ENCODE results near the gene TMEM164.

TMEM164 gene

DNA sequence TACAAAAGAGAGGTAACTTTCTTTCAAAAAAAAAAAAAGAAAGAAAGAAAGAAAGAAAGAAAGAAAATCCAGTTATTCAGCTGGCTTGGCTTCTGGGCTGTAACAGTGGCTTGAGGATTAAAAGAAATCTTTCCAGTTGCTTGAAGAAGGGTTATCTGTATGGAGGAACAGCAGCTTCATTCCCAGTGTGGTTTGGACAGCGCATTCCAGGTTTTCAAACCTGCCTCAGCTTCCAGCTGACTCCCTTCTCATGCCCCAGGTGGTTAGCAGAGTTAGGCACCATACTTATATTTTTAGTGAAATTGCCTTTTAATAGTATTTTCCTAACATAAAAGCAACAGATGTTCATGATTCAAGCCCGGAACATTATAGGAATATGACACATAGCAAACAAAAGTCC, 48.6 kb downstream of the TMEM164 start:
- Histone ChIP-seq H3K4ac (ENCODE audit: low read depth, low read length) (no peak overlapping the region), H3K27ac (ENCODE audit: low read depth, low read length) (no peak overlapping the region), H2AK5ac (ENCODE audit: low read length) (no peak overlapping the region), H3K23ac (ENCODE audit: low read length) (no peak overlapping the region), H4K5ac (ENCODE audit: low read length) (no peak overlapping the region), H3K79me1 (ENCODE audit: low read length) (no peaks in the 10 kb centered on the region), H3K18ac (ENCODE audit: low read length) (no peak overlapping the region), H3K27me3 (ENCODE audit: insufficient read depth, low read length, poor library complexity) (no peaks in the 10 kb centered on the region), H4K8ac (ENCODE audit: low read depth, low read length) (no peak overlapping the region), H2BK5ac (ENCODE audit: low read length) (no peak overlapping the region), H3K9ac (ENCODE audit: low read length) (no peak overlapping the region), H3K4me3 (ENCODE audit: low read length) (no peak overlapping the region), H3K4me2 (ENCODE audit: low read length) (no peak overlapping the region), H2BK120ac (ENCODE audit: low read depth, low read length) (no peak overlapping the region), H2BK15ac (replicated peaks; ENCODE audit: low read depth) (no peak overlapping the region), H3K4me1 (ENCODE audit: control insufficient read depth, low read depth, low read length) (no peaks in the 10 kb centered on the region), H3K56ac (ENCODE audit: low read length) (no peak overlapping the region), H3K79me2 (ENCODE audit: control insufficient read depth, insufficient read depth, low read length) (no peaks in the 10 kb centered on the region), H3K36me3 (ENCODE audit: control insufficient read depth, insufficient read depth, low read length) (no peaks in the 10 kb centered on the region)
- no peak for DNase-seq
- no CpG with 5 or more reads among the region's 2 CpGs for WGBS (ENCODE audit: extremely low coverage, insufficient coverage, low lambda C conversion rate)

DNA sequence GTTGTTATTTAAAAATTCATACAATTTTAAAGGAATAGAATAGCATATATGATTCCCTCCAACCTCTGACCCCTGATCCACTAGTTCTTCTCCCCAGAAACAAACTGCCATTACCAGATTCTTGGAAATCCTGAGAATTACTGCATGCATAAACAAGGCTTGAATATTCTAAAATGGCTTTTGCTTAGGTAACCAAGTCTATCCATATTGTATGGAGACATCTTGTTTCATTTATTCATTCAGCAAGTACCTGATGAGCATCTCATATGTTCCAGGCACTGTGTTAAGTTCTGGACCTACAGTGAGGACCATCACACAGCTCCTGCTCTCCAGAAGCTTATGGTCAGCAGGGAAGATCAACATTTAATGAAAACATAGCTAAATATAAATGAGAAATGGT, 49.4 kb downstream of the TMEM164 start:
- H2BK120ac ChIP-seq (ENCODE audit: low read depth, low read length) = no peak overlapping the region
- H3K79me1 ChIP-seq (ENCODE audit: low read length) = no peaks in the 10 kb centered on the region
- no peak overlapping the region for H3K9ac ChIP-seq (ENCODE audit: low read length)
- no peak overlapping the region for H3K4me2 ChIP-seq (ENCODE audit: low read length)
- H3K56ac ChIP-seq (ENCODE audit: low read length) = no peak overlapping the region
- H3K23ac ChIP-seq (ENCODE audit: low read length) = no peak overlapping the region
- no peaks in the 10 kb centered on the region for H3K79me2 ChIP-seq (ENCODE audit: control insufficient read depth, insufficient read depth, low read length)
- H2BK15ac ChIP-seq (replicated peaks; ENCODE audit: low read depth) = no peak overlapping the region
- H3K18ac ChIP-seq (ENCODE audit: low read length) = no peak overlapping the region
- H4K8ac ChIP-seq (ENCODE audit: low read depth, low read length) = no peak overlapping the region
- no peak overlapping the region for H2AK5ac ChIP-seq (ENCODE audit: low read length)
- H3K36me3 ChIP-seq (ENCODE audit: control insufficient read depth, insufficient read depth, low read length) = no peaks in the 10 kb centered on the region
- DNase-seq = no peak
- no peak overlapping the region for H4K5ac ChIP-seq (ENCODE audit: low read length)
- H3K27me3 ChIP-seq (ENCODE audit: insufficient read depth, low read length, poor library complexity) = no peaks in the 10 kb centered on the region
- H3K4me3 ChIP-seq (ENCODE audit: low read length) = no peak overlapping the region
- H3K4ac ChIP-seq (ENCODE audit: low read depth, low read length) = no peak overlapping the region
- no peaks in the 10 kb centered on the region for H3K4me1 ChIP-seq (ENCODE audit: control insufficient read depth, low read depth, low read length)
- no peak overlapping the region for H2BK5ac ChIP-seq (ENCODE audit: low read length)
- H3K27ac ChIP-seq (ENCODE audit: low read depth, low read length) = no peak overlapping the region

DNA sequence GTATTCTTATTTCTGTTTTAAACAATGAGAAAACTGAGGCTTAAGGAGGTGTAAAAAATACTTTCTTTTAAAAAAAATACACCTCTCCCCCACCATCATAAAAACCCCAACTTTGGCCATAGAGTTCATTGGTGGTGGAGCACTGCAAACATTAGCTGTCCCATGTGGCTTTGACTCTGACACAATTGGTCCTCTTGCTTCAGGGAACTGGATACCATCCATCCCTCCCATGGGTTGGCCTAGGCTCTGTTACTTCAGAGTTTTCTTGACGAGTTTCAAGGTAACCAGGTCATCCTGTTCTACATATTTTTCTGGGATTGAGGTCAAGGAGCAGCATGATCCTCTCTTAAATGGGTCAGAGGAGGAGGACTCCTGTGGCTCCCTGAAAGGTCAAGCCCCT, 50.5 kb downstream of the TMEM164 start:
- H2AK5ac ChIP-seq (ENCODE audit: low read length) = no peak overlapping the region
- no peak overlapping the region for H3K18ac ChIP-seq (ENCODE audit: low read length)
- H2BK5ac ChIP-seq (ENCODE audit: low read length) = no peak overlapping the region
- no peak overlapping the region for H2BK15ac ChIP-seq (replicated peaks; ENCODE audit: low read depth)
- no peaks in the 10 kb centered on the region for H3K4me1 ChIP-seq (ENCODE audit: control insufficient read depth, low read depth, low read length)
- no peaks in the 10 kb centered on the region for H3K36me3 ChIP-seq (ENCODE audit: control insufficient read depth, insufficient read depth, low read length)
- H3K4ac ChIP-seq (ENCODE audit: low read depth, low read length) = no peak overlapping the region
- H3K27me3 ChIP-seq (ENCODE audit: insufficient read depth, low read length, poor library complexity) = no peaks in the 10 kb centered on the region
- no CpG with 5 or more reads among the region's 1 CpG for WGBS (ENCODE audit: extremely low coverage, insufficient coverage, low lambda C conversion rate)
- DNase-seq = no peak
- no peaks in the 10 kb centered on the region for H3K79me2 ChIP-seq (ENCODE audit: control insufficient read depth, insufficient read depth, low read length)
- no peak overlapping the region for H3K4me2 ChIP-seq (ENCODE audit: low read length)
- no peak overlapping the region for H4K5ac ChIP-seq (ENCODE audit: low read length)
- H3K23ac ChIP-seq (ENCODE audit: low read length) = no peak overlapping the region
- H3K4me3 ChIP-seq (ENCODE audit: low read length) = no peak overlapping the region
- H3K27ac ChIP-seq (ENCODE audit: low read depth, low read length) = no peak overlapping the region
- H3K79me1 ChIP-seq (ENCODE audit: low read length) = no peaks in the 10 kb centered on the region
- H2BK120ac ChIP-seq (ENCODE audit: low read depth, low read length) = no peak overlapping the region
- H3K56ac ChIP-seq (ENCODE audit: low read length) = no peak overlapping the region
- H4K8ac ChIP-seq (ENCODE audit: low read depth, low read length) = no peak overlapping the region
- H3K9ac ChIP-seq (ENCODE audit: low read length) = no peak overlapping the region

DNA sequence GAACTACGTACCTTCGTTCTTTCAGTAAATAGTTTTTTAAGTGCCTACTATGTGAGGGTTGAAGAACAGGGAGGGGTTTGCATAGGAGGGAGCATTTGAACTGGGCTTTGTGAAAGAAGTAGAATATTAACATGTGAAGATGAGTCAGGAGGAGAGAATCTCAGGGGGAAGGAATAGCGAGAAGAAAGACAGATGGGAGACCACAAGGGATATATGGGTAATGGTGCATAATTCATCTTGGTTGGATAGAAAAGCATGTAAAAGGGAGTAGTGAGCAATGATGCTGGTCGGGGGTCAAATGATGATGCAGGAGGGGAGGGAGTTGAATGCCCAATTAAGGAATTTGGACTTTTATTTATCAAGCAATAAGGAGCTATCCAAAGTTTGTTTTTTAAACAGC, 52.7 kb downstream of the TMEM164 start:
- Histone ChIP-seq H2BK120ac (ENCODE audit: low read depth, low read length) (no peak overlapping the region), H2AK5ac (ENCODE audit: low read length) (no peak overlapping the region), H3K79me2 (ENCODE audit: control insufficient read depth, insufficient read depth, low read length) (no peaks in the 10 kb centered on the region), H4K8ac (ENCODE audit: low read depth, low read length) (no peak overlapping the region), H2BK15ac (replicated peaks; ENCODE audit: low read depth) (no peak overlapping the region), H3K36me3 (ENCODE audit: control insufficient read depth, insufficient read depth, low read length) (no peaks in the 10 kb centered on the region), H2BK5ac (ENCODE audit: low read length) (no peak overlapping the region), H3K27me3 (ENCODE audit: insufficient read depth, low read length, poor library complexity) (no peaks in the 10 kb centered on the region), H3K56ac (ENCODE audit: low read length) (no peak overlapping the region), H3K4me3 (ENCODE audit: low read length) (no peak overlapping the region), H4K5ac (ENCODE audit: low read length) (no peak overlapping the region), H3K9ac (ENCODE audit: low read length) (no peak overlapping the region), H3K79me1 (ENCODE audit: low read length) (no peaks in the 10 kb centered on the region), H3K18ac (ENCODE audit: low read length) (no peak overlapping the region), H3K23ac (ENCODE audit: low read length) (no peak overlapping the region), H3K4me1 (ENCODE audit: control insufficient read depth, low read depth, low read length) (no peaks in the 10 kb centered on the region), H3K4ac (ENCODE audit: low read depth, low read length) (no peak overlapping the region), H3K27ac (ENCODE audit: low read depth, low read length) (no peak overlapping the region), H3K4me2 (ENCODE audit: low read length) (no peak overlapping the region)
- WGBS (ENCODE audit: extremely low coverage, insufficient coverage, low lambda C conversion rate) = no CpG with 5 or more reads among the region's 4 CpGs
- no peak for DNase-seq

DNA sequence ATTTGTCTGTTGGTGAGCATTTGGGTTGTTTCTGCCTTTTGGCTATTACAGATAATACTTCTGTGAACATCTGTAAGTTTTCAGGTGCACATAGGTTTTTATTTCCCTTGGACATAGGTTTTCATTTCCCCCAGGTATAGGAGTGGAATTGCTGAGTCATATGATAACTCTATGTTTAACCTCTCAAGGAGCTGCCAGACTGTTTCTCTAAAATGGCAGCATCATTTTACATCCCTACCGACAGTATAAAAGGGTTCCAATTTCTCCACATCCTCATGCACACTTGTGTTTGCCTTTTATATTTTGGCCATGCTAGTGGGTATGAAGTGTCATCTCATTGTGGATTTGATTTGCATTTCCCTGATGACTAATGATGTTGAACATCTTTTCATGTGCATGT, 53.5 kb downstream of the TMEM164 start:
- H3K9ac ChIP-seq (ENCODE audit: low read length) = no peak overlapping the region
- no peak overlapping the region for H3K23ac ChIP-seq (ENCODE audit: low read length)
- no peak overlapping the region for H3K56ac ChIP-seq (ENCODE audit: low read length)
- no peaks in the 10 kb centered on the region for H3K79me1 ChIP-seq (ENCODE audit: low read length)
- H4K8ac ChIP-seq (ENCODE audit: low read depth, low read length) = no peak overlapping the region
- no peaks in the 10 kb centered on the region for H3K4me1 ChIP-seq (ENCODE audit: control insufficient read depth, low read depth, low read length)
- H2AK5ac ChIP-seq (ENCODE audit: low read length) = no peak overlapping the region
- no peak overlapping the region for H3K4me2 ChIP-seq (ENCODE audit: low read length)
- H4K5ac ChIP-seq (ENCODE audit: low read length) = no peak overlapping the region
- no peak overlapping the region for H3K27ac ChIP-seq (ENCODE audit: low read depth, low read length)
- no peaks in the 10 kb centered on the region for H3K36me3 ChIP-seq (ENCODE audit: control insufficient read depth, insufficient read depth, low read length)
- no CpG with 5 or more reads among the region's 1 CpG for WGBS (ENCODE audit: extremely low coverage, insufficient coverage, low lambda C conversion rate)
- H2BK120ac ChIP-seq (ENCODE audit: low read depth, low read length) = no peak overlapping the region
- H3K4me3 ChIP-seq (ENCODE audit: low read length) = no peak overlapping the region
- H3K79me2 ChIP-seq (ENCODE audit: control insufficient read depth, insufficient read depth, low read length) = no peaks in the 10 kb centered on the region
- no peak overlapping the region for H3K4ac ChIP-seq (ENCODE audit: low read depth, low read length)
- H2BK5ac ChIP-seq (ENCODE audit: low read length) = no peak overlapping the region
- H2BK15ac ChIP-seq (replicated peaks; ENCODE audit: low read depth) = no peak overlapping the region
- DNase-seq = no peak
- no peak overlapping the region for H3K18ac ChIP-seq (ENCODE audit: low read length)
- H3K27me3 ChIP-seq (ENCODE audit: insufficient read depth, low read length, poor library complexity) = no peaks in the 10 kb centered on the region

DNA sequence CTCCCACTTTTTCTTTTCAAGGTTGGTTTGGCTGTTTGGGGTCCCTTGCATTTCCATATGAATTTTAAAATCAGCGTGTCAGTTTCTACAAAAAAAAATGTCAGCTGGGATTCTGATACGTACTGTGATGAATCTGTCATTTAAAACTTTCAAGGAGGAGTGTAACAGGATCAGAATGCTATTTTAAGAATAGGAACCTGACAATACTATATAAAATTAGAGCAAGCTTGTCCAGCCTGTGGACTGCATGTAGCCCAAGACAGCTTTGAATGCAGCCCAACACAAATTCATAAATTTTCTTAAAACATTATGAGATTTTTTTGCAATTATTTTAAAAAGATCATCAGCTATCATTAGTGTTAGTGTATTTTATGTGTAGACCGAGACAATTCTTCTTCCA, 56.5 kb downstream of the TMEM164 start:
- Histone ChIP-seq H3K79me1 (ENCODE audit: low read length) (no peaks in the 10 kb centered on the region), H3K27ac (ENCODE audit: low read depth, low read length) (no peak overlapping the region)
- no CpG with 5 or more reads among the region's 3 CpGs for WGBS (ENCODE audit: extremely low coverage, insufficient coverage, low lambda C conversion rate)

More for the DNA sequence above, 56.5 kb downstream of the TMEM164 start:
- no peaks in the 10 kb centered on the region for H3K79me2 ChIP-seq (ENCODE audit: control insufficient read depth, insufficient read depth, low read length)
- H3K4ac ChIP-seq (ENCODE audit: low read depth, low read length) = no peak overlapping the region
- no peak overlapping the region for H4K5ac ChIP-seq (ENCODE audit: low read length)
- H2AK5ac ChIP-seq (ENCODE audit: low read length) = no peak overlapping the region
- no peak overlapping the region for H3K9ac ChIP-seq (ENCODE audit: low read length)
- H3K4me3 ChIP-seq (ENCODE audit: low read length) = no peak overlapping the region
- no peak for DNase-seq
- H3K4me1 ChIP-seq (ENCODE audit: control insufficient read depth, low read depth, low read length) = no peaks in the 10 kb centered on the region
- H3K18ac ChIP-seq (ENCODE audit: low read length) = no peak overlapping the region
- H3K56ac ChIP-seq (ENCODE audit: low read length) = no peak overlapping the region
- H4K8ac ChIP-seq (ENCODE audit: low read depth, low read length) = no peak overlapping the region
- no peak overlapping the region for H2BK15ac ChIP-seq (replicated peaks; ENCODE audit: low read depth)
- no peaks in the 10 kb centered on the region for H3K27me3 ChIP-seq (ENCODE audit: insufficient read depth, low read length, poor library complexity)
- no peaks in the 10 kb centered on the region for H3K36me3 ChIP-seq (ENCODE audit: control insufficient read depth, insufficient read depth, low read length)
- no peak overlapping the region for H2BK120ac ChIP-seq (ENCODE audit: low read depth, low read length)
- no peak overlapping the region for H3K4me2 ChIP-seq (ENCODE audit: low read length)
- H2BK5ac ChIP-seq (ENCODE audit: low read length) = no peak overlapping the region
- no peak overlapping the region for H3K23ac ChIP-seq (ENCODE audit: low read length)
